Hepatic stellate cell (primary cell): ENCODE data around the gene TMEM259.
"Not testable (repeated sequence)": the region's sequence is repeated elsewhere in the genome, so short reads cannot be mapped to it uniquely, and the experiment has no call there.

Source experiments
- DNase-seq: peaks from one replicate; pipeline ENCODE4 v3.0.0; 2011; ENCODE audit warnings: low spot score

TMEM259 gene

GRCh38 chr19:1039646-1040475 lies 18.9 kb upstream of the TMEM259 start, which contains the start of gene ABCA7:
Gene ABCA7 (plus strand): TSS chr19:1040107. CDS start chr19:1041362, 1,255 bp downstream.
- DNase-seq: peak; percentile 98

- no peak for DNase-seq
Measured at GRCh38 chr19:1038978-1039645, 18.2 kb upstream of the TMEM259 start.

- no peak for DNase-seq
Measured at GRCh38 chr19:1037621-1038064, 16.7 kb upstream of the TMEM259 start.

DNA sequence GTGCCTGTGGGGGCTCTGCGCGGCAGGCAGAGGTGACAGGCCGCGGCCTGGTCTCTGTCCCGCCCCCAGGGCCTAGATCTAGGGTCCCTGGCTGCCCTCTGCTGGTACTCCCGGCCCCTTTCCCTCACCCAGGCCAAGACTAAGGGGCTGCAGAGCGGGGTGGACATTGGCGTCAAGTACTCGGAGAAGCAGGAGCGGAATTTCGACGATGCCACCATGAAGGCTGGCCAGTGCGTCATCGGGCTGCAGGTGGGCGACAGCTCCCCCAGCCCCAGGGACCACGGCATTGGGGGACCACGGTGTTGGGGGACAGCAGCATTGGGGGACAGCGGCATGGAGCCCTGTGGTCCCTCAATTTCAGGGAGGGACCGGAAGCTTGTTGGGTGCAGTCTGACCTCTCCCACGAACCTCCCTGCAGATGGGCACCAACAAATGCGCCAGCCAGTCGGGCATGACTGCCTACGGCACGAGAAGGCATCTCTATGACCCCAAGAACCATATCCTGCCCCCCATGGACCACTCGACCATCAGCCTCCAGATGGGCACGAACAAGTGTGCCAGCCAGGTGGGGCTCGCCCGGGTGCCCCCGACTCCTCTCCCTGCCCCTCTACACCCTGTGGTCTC lies 15.2 kb upstream of the TMEM259 start:
- no peak for DNase-seq

- DNase-seq: no peak
Measured at GRCh38 chr19:1032264-1032867, 11.4 kb upstream of the TMEM259 start.

GRCh38 chr19:1028062-1028926 lies 7.4 kb upstream of the TMEM259 start:
- peak; percentile 98 for DNase-seq

- no peak for DNase-seq
Measured at GRCh38 chr19:1027650-1028061, 6.7 kb upstream of the TMEM259 start.

GRCh38 chr19:1026783-1027649 lies 6.1 kb upstream of the TMEM259 start:
- no peak for DNase-seq

DNA sequence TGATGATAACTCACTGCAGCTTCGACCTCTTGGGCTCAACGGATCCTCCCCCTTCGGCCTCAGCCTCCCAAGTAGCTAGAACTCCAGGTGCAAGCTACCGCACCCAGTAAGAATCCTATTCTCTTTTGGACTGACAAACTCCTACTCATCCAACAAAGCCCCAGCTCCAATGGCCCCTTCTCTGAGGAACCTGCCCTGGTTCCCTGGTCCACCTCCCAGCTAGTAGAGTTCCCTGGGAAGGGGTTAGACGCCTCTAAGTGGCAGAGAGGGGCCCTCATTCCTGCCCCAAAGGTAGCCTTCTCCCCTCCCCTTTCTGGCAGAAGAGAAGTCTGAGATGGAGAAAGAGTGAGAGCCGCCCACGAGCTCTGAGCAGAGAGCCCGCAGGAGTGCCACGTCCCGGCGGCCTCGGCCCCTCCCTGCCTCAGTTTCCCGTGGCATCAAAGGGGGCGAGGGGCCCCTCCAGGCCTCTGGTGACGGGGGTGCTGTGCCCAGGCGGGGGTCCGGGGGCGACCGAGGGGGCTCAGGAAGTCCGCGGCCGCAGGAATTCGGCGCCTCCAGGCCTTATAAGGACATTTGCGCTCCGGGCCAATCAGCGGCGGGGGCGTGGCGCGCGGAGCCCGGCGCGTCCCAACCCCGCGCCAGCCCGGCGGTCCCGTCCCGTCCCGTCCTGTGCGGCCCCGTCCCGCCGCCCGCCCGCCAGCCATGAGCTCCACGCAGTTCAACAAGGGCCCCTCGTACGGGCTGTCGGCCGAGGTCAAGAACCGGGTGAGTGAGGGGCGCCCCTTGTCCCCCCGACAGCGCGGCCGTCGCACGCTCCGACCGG lies 5.2 kb upstream of the TMEM259 start, which contains the start of gene CNN2:
TSS of gene CNN2 (plus strand) at position 649 of the 823 bp plus-strand sequence. CDS start at position 703, 54 bp downstream.
- peak; percentile 93 for DNase-seq

- not testable (repeated sequence) for DNase-seq
Measured at GRCh38 chr19:1025080-1025479, 4.2 kb upstream of the TMEM259 start.

DNA sequence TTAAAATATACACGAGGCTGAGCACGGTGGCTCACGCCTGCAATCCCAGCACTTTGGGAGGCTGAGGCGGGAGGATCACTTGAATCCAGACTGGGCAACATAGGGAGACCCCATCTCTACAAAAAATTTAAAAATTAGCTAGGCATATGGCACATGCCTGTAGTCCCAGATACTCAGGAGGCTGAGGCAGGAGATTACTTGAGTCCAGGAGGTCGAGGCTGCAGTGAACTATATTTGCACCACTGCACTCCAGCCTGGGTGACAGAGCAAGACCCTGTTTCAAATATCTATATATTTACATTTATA lies 2.9 kb upstream of the TMEM259 start:
- DNase-seq: not testable (repeated sequence)

GRCh38 chr19:1019980-1020867 lies 699 bp downstream of the TMEM259 start:
- DNase-seq: no peak

DNA sequence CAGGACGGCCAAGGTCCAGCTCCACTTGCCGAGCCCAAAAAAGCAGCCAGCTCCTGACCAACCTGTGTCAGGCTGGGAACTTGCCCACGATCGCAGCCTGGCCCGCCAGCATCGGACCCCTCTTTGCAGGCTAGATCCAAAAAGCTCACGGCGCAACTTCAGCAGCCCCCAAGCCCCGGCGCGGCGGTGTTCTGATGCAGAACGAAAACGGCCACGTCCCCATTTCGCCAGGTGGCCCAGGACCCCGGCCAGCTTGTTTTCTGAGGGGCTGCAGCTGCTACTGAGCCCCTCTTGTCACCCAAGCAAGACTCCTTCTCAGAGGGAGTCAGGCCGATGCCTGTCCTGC lies 1.3 kb downstream of the TMEM259 start:
- DNase-seq: no peak

GRCh38 chr19:1018932-1019615 lies 1.8 kb downstream of the TMEM259 start:
- no peak for DNase-seq

DNA sequence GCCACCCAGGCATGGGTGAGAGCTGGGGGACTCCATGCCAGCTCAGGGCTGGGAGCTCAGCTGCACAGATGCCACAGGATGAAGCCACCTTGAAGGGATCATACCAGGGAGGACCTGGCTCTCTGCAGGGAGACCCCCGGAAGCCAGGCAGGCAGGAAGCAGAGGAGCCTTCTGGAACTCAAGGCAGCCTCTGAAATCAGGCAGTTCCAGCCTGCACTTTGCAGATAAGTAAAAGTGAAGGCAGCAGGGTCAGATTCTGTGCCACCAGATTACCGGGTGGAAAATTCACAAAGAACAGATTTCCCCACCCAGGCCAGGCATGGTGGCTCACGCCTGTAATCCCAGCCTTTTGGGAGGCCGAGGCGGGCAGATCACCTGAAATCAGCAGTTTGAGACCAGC lies 2.5 kb downstream of the TMEM259 start:
- DNase-seq: no peak

DNA sequence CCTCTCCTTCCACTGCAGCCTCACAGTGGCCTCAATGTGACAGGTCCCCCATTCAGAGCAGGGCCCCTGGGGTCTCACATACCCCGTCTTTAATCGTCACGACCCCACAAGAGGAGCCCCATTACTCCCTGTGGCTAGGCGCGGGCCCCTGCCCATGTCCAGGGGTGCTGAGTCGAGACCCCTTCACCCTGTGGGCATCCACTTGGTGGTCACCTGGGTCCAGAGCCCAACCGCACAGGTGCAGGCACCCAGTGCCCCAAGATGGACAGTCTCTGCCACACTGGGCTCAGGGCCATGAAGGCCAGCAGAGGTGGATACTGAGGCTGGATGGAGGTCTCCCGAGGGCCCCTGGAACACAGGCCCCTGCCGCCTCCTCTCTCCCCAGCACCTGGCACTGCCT lies 3.0 kb downstream of the TMEM259 start:
- no peak for DNase-seq

GRCh38 chr19:1017115-1017905 lies 3.6 kb downstream of the TMEM259 start:
- no peak for DNase-seq
